ENCODE results near the gene PDE8A. TPM values are rescaled to one million over a fixed set of nuclear protein-coding genes. Genes with fewer than 3 reads are reported as not detected.

The PDE8A gene
- total RNA-seq, 1 experiment from 2014 or later, result 32.0 TPM

- H3K36me3 Mint-ChIP-seq (ENCODE audit: insufficient read depth, unreplicated experiment), result no peaks in the 10 kb centered on the region
- no peaks in the 10 kb centered on the region for H3K27me3 Mint-ChIP-seq (ENCODE audit: insufficient read depth, unreplicated experiment)
- CTCF ChIA-PET, result no interaction called here
- H3K9me3 Mint-ChIP-seq (ENCODE audit: unreplicated experiment), result no peaks in the 10 kb centered on the region
- no peaks in the 10 kb centered on the region for H3K9me3 ChIP-seq
- no peaks in the 10 kb centered on the region for H3K27me3 ChIP-seq (replicated peaks; ENCODE audit: control insufficient read depth, insufficient read depth, low read length)
- POLR2A ChIA-PET, result interaction anchor here (0.5 kb wide), 1 partner anchor 346 kb away, joined by 5 read pairs; no protein-coding TSS in a partner anchor
- TF ChIP-seq, protein P1, sequence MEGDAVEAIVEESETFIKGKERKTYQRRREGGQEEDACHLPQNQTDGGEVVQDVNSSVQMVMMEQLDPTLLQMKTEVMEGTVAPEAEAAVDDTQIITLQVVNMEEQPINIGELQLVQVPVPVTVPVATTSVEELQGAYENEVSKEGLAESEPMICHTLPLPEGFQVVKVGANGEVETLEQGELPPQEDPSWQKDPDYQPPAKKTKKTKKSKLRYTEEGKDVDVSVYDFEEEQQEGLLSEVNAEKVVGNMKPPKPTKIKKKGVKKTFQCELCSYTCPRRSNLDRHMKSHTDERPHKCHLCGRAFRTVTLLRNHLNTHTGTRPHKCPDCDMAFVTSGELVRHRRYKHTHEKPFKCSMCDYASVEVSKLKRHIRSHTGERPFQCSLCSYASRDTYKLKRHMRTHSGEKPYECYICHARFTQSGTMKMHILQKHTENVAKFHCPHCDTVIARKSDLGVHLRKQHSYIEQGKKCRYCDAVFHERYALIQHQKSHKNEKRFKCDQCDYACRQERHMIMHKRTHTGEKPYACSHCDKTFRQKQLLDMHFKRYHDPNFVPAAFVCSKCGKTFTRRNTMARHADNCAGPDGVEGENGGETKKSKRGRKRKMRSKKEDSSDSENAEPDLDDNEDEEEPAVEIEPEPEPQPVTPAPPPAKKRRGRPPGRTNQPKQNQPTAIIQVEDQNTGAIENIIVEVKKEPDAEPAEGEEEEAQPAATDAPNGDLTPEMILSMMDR (IDR thresholded peaks at IDR 0.05; ENCODE audit: insufficient read depth in 1 of 2, low read depth in 1 of 2, low read length in 1 of 2, severe bottlenecking in 1 of 2, unreplicated experiment in 1 of 2), result no peak
- H3K4me3 ChIP-seq (ENCODE audit: low read depth, low read length), result no peak overlapping the region
- DNase-seq, result no peak
- intact Hi-C loops (cut with micrococcal nuclease; ENCODE audit: unreplicated experiment), result no loop called here
- H3K4me1 Mint-ChIP-seq (ENCODE audit: low read depth, unreplicated experiment), result no peaks in the 10 kb centered on the region
- H3K36me3 ChIP-seq (ENCODE audit: control insufficient read depth, insufficient read depth, low read length), result no peaks in the 10 kb centered on the region
- H3K4me3 Mint-ChIP-seq (ENCODE audit: unreplicated experiment), result no peak overlapping the region
- BruUV-seq (replicated peaks), result no TSS peak
- H3K27ac Mint-ChIP-seq (ENCODE audit: unreplicated experiment), result no peak overlapping the region
- no peaks in the 10 kb centered on the region for H3K4me1 ChIP-seq
Measured at GRCh38 chr15:85000189-85000864, 18.7 kb downstream of the PDE8A start.

DNA sequence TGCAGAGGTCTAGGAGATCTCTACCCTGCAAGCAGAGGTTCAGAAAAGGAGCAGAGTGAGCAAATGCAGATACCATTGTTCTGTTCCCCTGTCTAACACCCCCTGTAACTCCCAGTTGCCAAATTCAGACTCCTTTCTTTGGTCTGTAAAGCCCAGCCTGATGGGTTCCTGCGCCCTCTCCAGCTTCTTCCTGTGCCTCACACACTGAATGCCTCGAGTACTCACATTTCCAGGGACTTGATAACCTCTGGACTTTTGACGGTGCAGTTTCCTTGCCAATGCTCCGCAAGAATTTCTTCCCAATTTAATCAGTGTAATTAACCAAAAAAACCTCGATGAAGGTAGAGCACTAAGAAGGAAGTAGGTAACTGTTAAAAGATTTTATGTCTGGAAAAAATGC lies 19.3 kb downstream of the PDE8A start:
- Mint-ChIP-seq H3K36me3 (ENCODE audit: insufficient read depth, unreplicated experiment) (no peaks in the 10 kb centered on the region), H3K27me3 (ENCODE audit: insufficient read depth, unreplicated experiment) (no peaks in the 10 kb centered on the region), H3K4me3 (ENCODE audit: unreplicated experiment) (no peak overlapping the region), H3K4me1 (ENCODE audit: low read depth, unreplicated experiment) (no peaks in the 10 kb centered on the region), H3K27ac (ENCODE audit: unreplicated experiment) (no peak overlapping the region), H3K9me3 (ENCODE audit: unreplicated experiment) (no peaks in the 10 kb centered on the region)
- no peak for DNase-seq
- ChIA-PET CTCF (no interaction called here), POLR2A (interaction anchor here (0.5 kb wide), 1 partner anchor 345 kb away, joined by 5 read pairs; no protein-coding TSS in a partner anchor)
- no TSS peak for BruUV-seq (replicated peaks)
- intact Hi-C loops (cut with micrococcal nuclease; ENCODE audit: unreplicated experiment), result no loop called here
- Histone ChIP-seq H3K4me1 (no peaks in the 10 kb centered on the region), H3K9me3 (no peaks in the 10 kb centered on the region), H3K36me3 (ENCODE audit: control insufficient read depth, insufficient read depth, low read length) (no peaks in the 10 kb centered on the region), H3K4me3 (ENCODE audit: low read depth, low read length) (no peak overlapping the region), H3K27me3 (replicated peaks; ENCODE audit: control insufficient read depth, insufficient read depth, low read length) (no peaks in the 10 kb centered on the region)
- TF ChIP-seq, protein P1 (IDR thresholded peaks at IDR 0.05; ENCODE audit: insufficient read depth in 1 of 2, low read depth in 1 of 2, low read length in 1 of 2, severe bottlenecking in 1 of 2, unreplicated experiment in 1 of 2), result no peak

GRCh38 chr15:85002517-85002916 lies 20.9 kb downstream of the PDE8A start:
- DNase-seq, result no peak
- no peaks in the 10 kb centered on the region for H3K4me1 ChIP-seq

More at GRCh38 chr15:85002517-85002916, 20.9 kb downstream of the PDE8A start:
- Histone ChIP-seq H3K27me3 (replicated peaks; ENCODE audit: control insufficient read depth, insufficient read depth, low read length) (no peaks in the 10 kb centered on the region), H3K36me3 (ENCODE audit: control insufficient read depth, insufficient read depth, low read length) (no peaks in the 10 kb centered on the region), H3K9me3 (no peaks in the 10 kb centered on the region), H3K4me3 (ENCODE audit: low read depth, low read length) (no peak overlapping the region)
- no peaks in the 10 kb centered on the region for H3K36me3 Mint-ChIP-seq (ENCODE audit: insufficient read depth, unreplicated experiment)
- BruUV-seq (replicated peaks), result no TSS peak
- ChIA-PET POLR2A (no interaction called here), CTCF (no interaction called here)
- no peak overlapping the region for H3K27ac Mint-ChIP-seq (ENCODE audit: unreplicated experiment)
- H3K4me1 Mint-ChIP-seq (ENCODE audit: low read depth, unreplicated experiment), result peaks cover 9% of the 10 kb centered on the region
- no peak overlapping the region for H3K4me3 Mint-ChIP-seq (ENCODE audit: unreplicated experiment)
- no peaks in the 10 kb centered on the region for H3K27me3 Mint-ChIP-seq (ENCODE audit: insufficient read depth, unreplicated experiment)
- no peaks in the 10 kb centered on the region for H3K9me3 Mint-ChIP-seq (ENCODE audit: unreplicated experiment)
- TF ChIP-seq, protein P1 (IDR thresholded peaks at IDR 0.05; ENCODE audit: insufficient read depth in 1 of 2, low read depth in 1 of 2, low read length in 1 of 2, severe bottlenecking in 1 of 2, unreplicated experiment in 1 of 2), result no peak
- intact Hi-C loops (cut with micrococcal nuclease; ENCODE audit: unreplicated experiment), result no loop called here
